ENCODE data around the gene PRR22. TPM values are rescaled to one million over a fixed set of nuclear protein-coding genes. Genes with fewer than 3 reads are reported as not detected.
A peak's percentile ranks its signal among the peaks of the same experiment; 100 is the strongest.

PRR22 gene
- total RNA-seq, 1 donor, result 0.36 TPM

DNA sequence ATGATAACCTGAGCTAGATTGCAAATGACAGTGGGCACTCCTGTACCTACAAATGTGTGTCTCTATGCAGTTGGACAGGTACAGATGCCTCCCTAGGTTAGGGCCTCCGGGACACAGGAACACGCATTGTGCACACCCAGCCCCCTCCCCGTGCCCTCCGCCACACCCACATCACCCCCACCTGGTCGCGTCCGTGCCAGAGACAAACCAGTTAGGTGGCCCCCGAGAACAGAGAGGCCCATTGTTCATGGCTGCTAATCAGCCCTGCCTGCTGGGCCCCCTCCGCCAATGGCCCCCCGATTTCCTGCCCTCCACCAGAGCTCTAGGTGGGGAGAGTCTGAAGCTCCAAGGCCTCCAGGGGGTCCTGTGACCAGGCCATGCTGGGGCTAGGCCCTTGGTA is 34.0 kb upstream of the PRR22 start:
- Histone ChIP-seq H3K36me3 (ENCODE audit: insufficient read depth, low read length) (no peaks in the 10 kb centered on the region), H3K4me3 (ENCODE audit: insufficient read depth, low read length) (no peak overlapping the region), H2AFZ (ENCODE audit: low read length) (no peak overlapping the region), H3K27me3 (ENCODE audit: insufficient read depth, low read length) (peaks cover 14% of the 10 kb centered on the region), H3K27ac (ENCODE audit: low read depth, low read length) (no peak overlapping the region), H3K79me2 (ENCODE audit: insufficient read depth, low read length) (no peaks in the 10 kb centered on the region), H3K4me2 (ENCODE audit: insufficient read depth, low read length) (no peak overlapping the region), H3K4me1 (ENCODE audit: insufficient read depth, low read length) (no peaks in the 10 kb centered on the region), H3K9me3 (ENCODE audit: low read depth, low read length) (no peaks in the 10 kb centered on the region), H4K20me1 (ENCODE audit: insufficient read depth, low read length) (no peaks in the 10 kb centered on the region)
- TF ChIP-seq, protein P1, sequence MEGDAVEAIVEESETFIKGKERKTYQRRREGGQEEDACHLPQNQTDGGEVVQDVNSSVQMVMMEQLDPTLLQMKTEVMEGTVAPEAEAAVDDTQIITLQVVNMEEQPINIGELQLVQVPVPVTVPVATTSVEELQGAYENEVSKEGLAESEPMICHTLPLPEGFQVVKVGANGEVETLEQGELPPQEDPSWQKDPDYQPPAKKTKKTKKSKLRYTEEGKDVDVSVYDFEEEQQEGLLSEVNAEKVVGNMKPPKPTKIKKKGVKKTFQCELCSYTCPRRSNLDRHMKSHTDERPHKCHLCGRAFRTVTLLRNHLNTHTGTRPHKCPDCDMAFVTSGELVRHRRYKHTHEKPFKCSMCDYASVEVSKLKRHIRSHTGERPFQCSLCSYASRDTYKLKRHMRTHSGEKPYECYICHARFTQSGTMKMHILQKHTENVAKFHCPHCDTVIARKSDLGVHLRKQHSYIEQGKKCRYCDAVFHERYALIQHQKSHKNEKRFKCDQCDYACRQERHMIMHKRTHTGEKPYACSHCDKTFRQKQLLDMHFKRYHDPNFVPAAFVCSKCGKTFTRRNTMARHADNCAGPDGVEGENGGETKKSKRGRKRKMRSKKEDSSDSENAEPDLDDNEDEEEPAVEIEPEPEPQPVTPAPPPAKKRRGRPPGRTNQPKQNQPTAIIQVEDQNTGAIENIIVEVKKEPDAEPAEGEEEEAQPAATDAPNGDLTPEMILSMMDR (IDR thresholded peaks at IDR 0.05; ENCODE audit: extremely low read depth, low read depth, low read length), result no peak
- DNase-seq (ENCODE audit: insufficient read length, low spot score, missing footprints), result peak; percentile 4

DNA sequence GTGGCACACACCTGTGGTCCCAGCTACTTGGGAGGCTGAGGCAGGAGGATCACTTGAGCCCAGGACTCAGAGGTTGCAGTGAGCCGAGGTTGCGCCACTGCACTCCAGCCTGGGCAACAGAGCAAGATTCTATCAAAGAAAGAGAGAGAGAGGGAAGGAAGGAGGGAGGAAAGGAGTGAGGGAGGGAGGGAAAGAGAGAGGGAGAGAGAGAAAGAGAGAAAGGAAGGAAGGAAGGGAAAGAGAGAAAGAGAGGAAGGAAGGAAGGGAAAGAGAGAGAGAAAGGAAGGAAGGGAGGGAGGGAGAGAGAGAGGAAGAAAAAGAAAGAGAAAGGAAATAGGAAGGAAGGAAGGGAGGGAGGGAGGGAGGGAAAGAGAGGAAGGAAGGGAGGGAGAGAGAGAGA is 32.7 kb upstream of the PRR22 start:
- TF ChIP-seq, protein P1 (IDR thresholded peaks at IDR 0.05; ENCODE audit: extremely low read depth, low read depth, low read length), result no peak
- Histone ChIP-seq H3K27ac (ENCODE audit: low read depth, low read length) (no peak overlapping the region), H3K9me3 (ENCODE audit: low read depth, low read length) (no peaks in the 10 kb centered on the region), H3K4me3 (ENCODE audit: insufficient read depth, low read length) (no peak overlapping the region), H3K4me1 (ENCODE audit: insufficient read depth, low read length) (no peaks in the 10 kb centered on the region), H4K20me1 (ENCODE audit: insufficient read depth, low read length) (no peaks in the 10 kb centered on the region), H3K27me3 (ENCODE audit: insufficient read depth, low read length) (peaks cover 14% of the 10 kb centered on the region), H3K4me2 (ENCODE audit: insufficient read depth, low read length) (no peak overlapping the region), H3K36me3 (ENCODE audit: insufficient read depth, low read length) (no peaks in the 10 kb centered on the region), H3K79me2 (ENCODE audit: insufficient read depth, low read length) (no peaks in the 10 kb centered on the region), H2AFZ (ENCODE audit: low read length) (no peak overlapping the region)
- no peak for DNase-seq (ENCODE audit: insufficient read length, low spot score, missing footprints)

DNA sequence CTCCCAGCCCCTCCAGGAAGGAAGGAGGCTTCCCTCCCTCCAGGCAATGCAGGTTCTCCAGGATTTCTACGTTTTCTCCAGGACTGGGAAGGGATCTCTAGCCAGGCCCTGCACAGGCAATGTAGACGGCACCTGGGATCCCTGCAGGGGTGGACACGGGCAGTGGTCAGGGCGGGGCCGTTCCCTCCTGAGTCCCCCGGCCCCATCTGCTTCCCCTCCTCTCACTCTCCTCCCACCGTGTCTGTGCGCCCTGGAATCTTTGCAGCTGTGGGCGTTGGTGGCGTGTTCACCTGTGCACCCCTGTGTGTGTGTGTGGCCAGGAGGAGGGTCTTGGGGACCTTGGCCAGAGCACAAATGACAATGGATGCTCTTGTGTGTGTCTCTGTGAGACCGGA is 30.3 kb upstream of the PRR22 start:
- no peaks in the 10 kb centered on the region for H3K9me3 ChIP-seq (ENCODE audit: low read depth, low read length)
- no peak overlapping the region for H3K27ac ChIP-seq (ENCODE audit: low read depth, low read length)
- no peaks in the 10 kb centered on the region for H3K4me1 ChIP-seq (ENCODE audit: insufficient read depth, low read length)
- TF ChIP-seq, protein P1 (IDR thresholded peaks at IDR 0.05; ENCODE audit: extremely low read depth, low read depth, low read length), result no peak
- no peaks in the 10 kb centered on the region for H4K20me1 ChIP-seq (ENCODE audit: insufficient read depth, low read length)
- no peak overlapping the region for H2AFZ ChIP-seq (ENCODE audit: low read length)
- DNase-seq (ENCODE audit: insufficient read length, low spot score, missing footprints), result peak; percentile 44
- H3K4me3 ChIP-seq (ENCODE audit: insufficient read depth, low read length), result no peak overlapping the region
- H3K4me2 ChIP-seq (ENCODE audit: insufficient read depth, low read length), result no peak overlapping the region
- no peaks in the 10 kb centered on the region for H3K79me2 ChIP-seq (ENCODE audit: insufficient read depth, low read length)
- H3K36me3 ChIP-seq (ENCODE audit: insufficient read depth, low read length), result no peaks in the 10 kb centered on the region
- H3K27me3 ChIP-seq (ENCODE audit: insufficient read depth, low read length), result peaks cover 14% of the 10 kb centered on the region

DNA sequence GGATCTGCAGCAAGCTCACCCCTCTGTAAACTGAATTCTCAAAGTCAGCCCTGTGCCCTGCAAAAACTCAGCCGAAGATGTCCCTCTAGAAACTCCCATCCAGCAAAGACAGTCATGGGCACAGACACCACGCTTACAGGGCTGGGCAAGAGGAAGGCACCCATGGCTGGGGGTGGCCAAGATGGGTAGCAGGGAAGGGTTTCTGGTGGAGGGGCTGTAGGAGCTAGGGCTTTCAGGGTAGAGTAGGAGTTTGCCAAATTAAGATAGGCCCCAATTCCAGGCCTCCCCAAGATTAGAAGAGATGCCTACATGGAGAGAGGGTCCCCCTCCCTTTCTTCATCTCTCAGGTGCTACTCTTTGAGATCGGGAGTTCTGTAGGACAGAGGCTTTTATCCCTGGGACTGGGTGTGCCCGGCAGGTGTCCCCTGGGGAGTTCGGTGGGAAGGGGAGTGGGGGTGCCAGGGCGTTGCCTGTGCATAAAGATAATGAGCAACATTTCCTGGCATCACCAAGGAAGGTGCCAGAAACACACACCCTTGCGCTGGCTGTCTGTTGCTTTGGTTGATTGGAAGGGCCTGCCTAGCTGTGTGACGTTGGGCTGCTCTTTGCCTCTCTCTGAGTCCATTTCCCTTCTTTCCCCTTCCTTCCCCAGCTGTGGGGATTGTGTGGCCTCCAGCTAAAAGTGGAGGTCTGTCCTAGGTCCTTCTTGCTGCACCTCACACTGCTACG is 29.7 kb upstream of the PRR22 start:
- H3K4me2 ChIP-seq (ENCODE audit: insufficient read depth, low read length), result no peak overlapping the region
- H4K20me1 ChIP-seq (ENCODE audit: insufficient read depth, low read length), result no peaks in the 10 kb centered on the region
- no peaks in the 10 kb centered on the region for H3K9me3 ChIP-seq (ENCODE audit: low read depth, low read length)
- no peaks in the 10 kb centered on the region for H3K79me2 ChIP-seq (ENCODE audit: insufficient read depth, low read length)
- H3K4me1 ChIP-seq (ENCODE audit: insufficient read depth, low read length), result no peaks in the 10 kb centered on the region
- H2AFZ ChIP-seq (ENCODE audit: low read length), result no peak overlapping the region
- H3K36me3 ChIP-seq (ENCODE audit: insufficient read depth, low read length), result no peaks in the 10 kb centered on the region
- no peak overlapping the region for H3K27ac ChIP-seq (ENCODE audit: low read depth, low read length)
- H3K27me3 ChIP-seq (ENCODE audit: insufficient read depth, low read length), result peaks cover 14% of the 10 kb centered on the region
- DNase-seq (ENCODE audit: insufficient read length, low spot score, missing footprints), result peak; percentile 69
- TF ChIP-seq, protein P1 (IDR thresholded peaks at IDR 0.05; ENCODE audit: extremely low read depth, low read depth, low read length), result no peak
- no peak overlapping the region for H3K4me3 ChIP-seq (ENCODE audit: insufficient read depth, low read length)

Data from osteoblast (primary cell).